HG03066 (cell line): ENCODE measurements around the gene CCDC144A.
"Not testable (repeated sequence)": the region's sequence is repeated elsewhere in the genome, so short reads cannot be mapped to it uniquely, and the experiment has no call there.

ENCODE experiments used
- ATAC-seq: cut with Tn5 transposase; IDR thresholded peaks from one replicate; pipeline ENCODE4 v1.9.1; 2021; ENCODE audit warnings: low read depth; ENCODE audit not compliant: unreplicated experiment

The CCDC144A gene

DNA sequence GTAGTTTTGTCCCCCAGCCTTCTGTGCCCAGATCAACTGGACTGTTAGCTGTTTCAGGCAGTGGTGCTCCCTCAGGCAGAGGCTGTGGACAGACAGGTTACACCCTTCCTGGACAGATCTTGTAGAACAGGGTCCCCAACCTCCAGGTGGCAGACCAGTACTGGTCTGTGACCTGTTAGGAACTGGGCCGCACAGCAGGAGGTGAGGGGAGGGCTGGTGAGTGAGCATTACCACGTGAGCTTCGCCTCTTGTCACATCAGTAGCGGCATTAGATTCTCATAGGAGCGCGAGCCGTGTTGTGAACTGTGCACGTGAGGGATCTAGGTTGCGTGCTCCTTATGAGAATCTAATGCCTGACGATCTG, 61.9 kb downstream of the CCDC144A start:
- ATAC-seq, result not testable (repeated sequence)

- ATAC-seq, result not testable (repeated sequence)
These were observed 67.5 kb downstream of the CCDC144A start for GRCh38 chr17:16757520-16757919.

- ATAC-seq, result not testable (repeated sequence)
These were observed 68.1 kb downstream of the CCDC144A start for GRCh38 chr17:16758177-16758576.

- ATAC-seq, result not testable (repeated sequence)
These were observed 78.5 kb downstream of the CCDC144A start for GRCh38 chr17:16768290-16769175.

DNA sequence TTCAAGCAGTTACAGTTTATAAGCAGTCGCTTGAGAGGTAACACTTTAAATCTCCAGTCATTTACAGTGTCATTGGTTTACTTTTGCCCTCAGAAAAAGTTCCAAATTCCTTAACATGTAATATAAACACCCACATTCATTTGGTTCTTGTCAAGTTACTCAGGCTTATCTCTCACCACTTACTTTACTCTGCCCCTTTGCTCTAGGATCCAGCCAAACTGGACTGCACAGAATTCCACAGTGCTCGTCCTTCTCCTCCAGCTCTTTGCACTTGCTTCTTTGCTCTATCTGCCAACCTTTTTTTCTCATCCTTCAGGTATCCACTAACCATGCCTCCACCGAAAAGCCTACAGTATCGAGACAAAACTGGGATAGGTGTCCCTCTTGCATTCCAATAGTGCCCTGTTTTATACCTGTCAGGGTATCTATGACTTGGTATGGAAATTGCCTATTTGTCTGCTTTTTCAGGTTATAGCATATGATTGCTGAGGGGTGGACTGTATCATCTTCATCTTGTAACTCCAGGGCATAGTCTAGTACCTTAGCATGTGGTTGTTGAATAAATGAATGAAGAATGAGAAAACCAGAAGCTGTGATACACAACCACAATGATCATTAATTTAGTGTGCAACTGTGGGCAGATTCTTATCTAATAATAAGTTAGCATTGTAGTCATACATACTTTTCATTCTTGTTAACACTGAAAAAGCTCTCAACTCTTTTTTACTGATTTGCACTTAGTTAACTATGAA, 82.5 kb downstream of the CCDC144A start:
- ATAC-seq, result not testable (repeated sequence)

- ATAC-seq, result not testable (repeated sequence)
These were observed 83.1 kb downstream of the CCDC144A start for GRCh38 chr17:16773146-16773522.

GRCh38 chr17:16787851-16788250, 97.8 kb downstream of the CCDC144A start:
- ATAC-seq, result not testable (repeated sequence)

- ATAC-seq, result not testable (repeated sequence)
These were observed 99.0 kb downstream of the CCDC144A start for GRCh38 chr17:16788889-16789536.

GRCh38 chr17:16789622-16790021, 99.6 kb downstream of the CCDC144A start:
- ATAC-seq, result not testable (repeated sequence)

- ATAC-seq, result not testable (repeated sequence)
These were observed 100.4 kb downstream of the CCDC144A start for GRCh38 chr17:16790313-16790871.

DNA sequence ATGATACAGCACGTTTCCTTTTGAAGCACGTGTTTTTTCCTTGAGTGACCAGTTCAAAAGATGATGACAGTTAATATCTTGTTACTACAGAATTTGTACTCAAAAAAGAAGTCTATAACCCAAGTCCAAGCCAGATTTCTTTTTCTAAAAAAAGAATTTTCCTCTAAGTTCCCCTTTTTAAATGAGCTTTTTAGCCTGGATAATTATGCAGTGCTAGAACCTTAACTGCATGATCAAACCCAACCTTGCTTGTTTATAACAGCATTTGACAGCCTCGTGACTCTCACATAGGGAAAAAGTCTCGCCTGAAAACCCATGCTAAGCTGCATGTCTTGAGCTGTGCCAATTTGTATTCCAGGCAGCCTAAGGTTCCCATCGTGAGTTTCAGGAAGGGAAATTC, 104.2 kb downstream of the CCDC144A start:
- not testable (repeated sequence) for ATAC-seq

DNA sequence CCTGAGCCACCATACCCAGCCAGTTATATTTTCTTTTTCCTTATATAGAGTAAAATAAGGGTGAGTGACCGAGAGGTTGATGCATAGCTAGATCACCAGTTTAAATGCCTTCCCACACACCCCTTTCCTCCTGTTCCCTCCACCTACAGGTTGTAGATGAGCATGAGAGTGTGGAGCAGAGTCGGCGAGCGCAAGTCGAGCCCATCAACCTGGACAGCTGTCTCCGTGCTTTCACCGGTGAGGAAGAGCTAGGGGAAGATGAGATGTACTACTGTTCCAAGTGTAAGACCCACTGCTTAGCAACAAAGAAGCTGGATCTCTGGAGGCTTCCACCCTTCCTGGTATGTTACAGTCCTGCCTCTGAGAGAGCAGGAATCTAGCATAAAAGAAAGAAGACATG, 105.9 kb downstream of the CCDC144A start:
- ATAC-seq, result not testable (repeated sequence)

DNA sequence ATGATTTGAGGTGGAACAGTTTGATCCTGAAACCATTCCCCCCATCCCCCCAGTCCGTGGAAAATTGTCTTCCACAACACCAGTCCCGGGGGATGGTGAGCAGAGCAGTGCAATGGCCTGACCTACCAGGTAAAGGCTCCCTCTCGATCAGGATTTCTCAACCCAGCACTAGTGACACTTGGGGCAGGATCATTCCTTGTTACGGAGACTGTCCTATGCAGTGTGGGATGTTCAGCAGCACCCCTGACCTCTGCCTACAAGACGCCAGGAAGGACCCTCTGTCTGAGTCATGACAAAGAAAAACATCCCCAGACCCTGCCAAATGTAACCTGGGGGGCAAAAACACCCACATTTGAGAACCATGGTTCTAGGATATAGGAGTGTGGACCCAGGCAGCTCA, 114.8 kb downstream of the CCDC144A start:
- not testable (repeated sequence) for ATAC-seq

- ATAC-seq, result not testable (repeated sequence)
These were observed 116.6 kb downstream of the CCDC144A start for GRCh38 chr17:16806599-16806998.

DNA sequence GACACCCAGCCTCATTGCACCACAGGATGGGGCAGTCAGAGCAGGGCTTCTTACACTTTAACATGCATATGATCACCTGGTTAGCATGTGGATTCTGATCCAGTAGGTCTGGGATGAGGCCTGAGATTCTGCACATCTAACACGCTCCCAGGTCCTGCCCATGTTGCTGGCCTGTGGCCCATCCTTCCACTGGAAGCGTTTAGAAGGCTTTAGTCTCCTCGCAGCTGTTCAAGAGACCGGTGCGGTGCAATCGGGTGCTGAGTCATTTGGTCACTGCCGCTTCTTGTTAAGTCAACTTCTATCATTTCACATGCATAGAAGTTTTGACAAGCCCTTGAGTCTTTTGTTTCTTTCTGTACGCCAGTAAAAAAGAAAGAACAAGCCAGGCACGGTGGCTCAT, 117.6 kb downstream of the CCDC144A start:
- ATAC-seq, result not testable (repeated sequence)

GRCh38 chr17:16810236-16810635, 120.2 kb downstream of the CCDC144A start:
- ATAC-seq, result not testable (repeated sequence)

DNA sequence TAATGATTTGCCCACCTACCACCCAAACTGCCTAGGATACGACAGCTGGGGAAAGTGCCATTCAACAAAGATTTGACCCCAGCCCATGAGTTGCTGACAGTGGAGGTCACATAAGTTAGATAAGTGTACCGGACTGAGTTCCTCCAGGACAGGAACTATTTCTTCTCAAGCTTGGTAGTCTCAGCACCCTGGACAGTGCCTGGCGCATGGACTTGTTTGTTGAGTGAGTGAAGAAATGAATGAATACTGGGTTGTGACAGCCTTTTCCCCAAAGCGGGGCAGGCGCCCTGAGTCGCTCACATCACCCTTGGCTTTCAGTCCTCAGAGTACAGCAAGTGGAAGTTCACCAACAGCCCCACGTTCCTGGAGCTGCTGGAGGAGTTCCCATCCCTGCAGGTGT, 122.1 kb downstream of the CCDC144A start:
- ATAC-seq, result not testable (repeated sequence)

- no peak for ATAC-seq
These were observed 124.4 kb downstream of the CCDC144A start for GRCh38 chr17:16814439-16814838.

- no peak for ATAC-seq
These were observed 127.2 kb downstream of the CCDC144A start for GRCh38 chr17:16817201-16817600.

DNA sequence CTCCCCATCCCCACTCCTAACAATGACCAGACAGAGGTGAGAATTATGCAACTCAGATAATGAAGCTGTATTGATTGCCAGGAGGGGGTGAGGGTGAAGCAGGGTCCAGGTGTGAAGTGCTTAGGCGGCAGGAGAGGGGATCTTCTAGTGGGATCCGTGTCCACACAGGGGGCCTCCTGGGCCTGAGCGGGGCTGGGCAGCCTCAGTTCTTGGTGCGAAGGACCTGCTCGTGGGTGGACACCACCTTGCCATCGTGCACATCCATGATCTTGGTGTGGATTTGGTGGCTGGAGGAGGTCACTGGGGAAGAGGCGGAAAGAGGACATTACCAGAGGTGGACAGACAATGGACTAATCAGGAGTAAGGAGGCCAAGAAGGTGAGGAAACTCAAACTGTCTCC, 127.9 kb downstream of the CCDC144A start:
- ATAC-seq, result not testable (repeated sequence)

DNA sequence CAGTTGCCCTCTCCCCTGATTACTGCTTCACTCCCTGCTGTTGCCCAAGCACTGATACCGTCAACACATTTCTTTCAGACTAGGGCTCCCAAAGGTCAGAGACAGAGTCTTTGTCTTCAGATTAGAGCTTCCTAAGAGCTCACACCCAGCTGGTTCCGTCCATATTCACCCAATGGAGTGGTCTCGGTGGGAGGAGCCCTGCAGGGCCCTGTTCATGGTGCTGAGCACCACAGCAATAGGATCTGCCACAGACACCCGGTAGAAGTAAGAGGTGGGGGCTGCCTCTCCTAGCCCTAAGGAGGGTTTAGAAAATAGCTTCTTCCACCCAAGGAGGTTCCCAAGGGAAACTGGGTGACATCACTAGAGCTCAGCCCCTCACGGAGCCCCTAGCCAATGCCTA, 128.3 kb downstream of the CCDC144A start:
- ATAC-seq, result no peak
